Hippocampal formation (tissue), 2 donors: ENCODE results near the gene KHNYN.

Experiments used
- DNase-seq, 2 donors: peaks; one replicate each; lab custom pipeline; 2025; lab: John Stamatoyannopoulos, UW

The KHNYN gene

DNA sequence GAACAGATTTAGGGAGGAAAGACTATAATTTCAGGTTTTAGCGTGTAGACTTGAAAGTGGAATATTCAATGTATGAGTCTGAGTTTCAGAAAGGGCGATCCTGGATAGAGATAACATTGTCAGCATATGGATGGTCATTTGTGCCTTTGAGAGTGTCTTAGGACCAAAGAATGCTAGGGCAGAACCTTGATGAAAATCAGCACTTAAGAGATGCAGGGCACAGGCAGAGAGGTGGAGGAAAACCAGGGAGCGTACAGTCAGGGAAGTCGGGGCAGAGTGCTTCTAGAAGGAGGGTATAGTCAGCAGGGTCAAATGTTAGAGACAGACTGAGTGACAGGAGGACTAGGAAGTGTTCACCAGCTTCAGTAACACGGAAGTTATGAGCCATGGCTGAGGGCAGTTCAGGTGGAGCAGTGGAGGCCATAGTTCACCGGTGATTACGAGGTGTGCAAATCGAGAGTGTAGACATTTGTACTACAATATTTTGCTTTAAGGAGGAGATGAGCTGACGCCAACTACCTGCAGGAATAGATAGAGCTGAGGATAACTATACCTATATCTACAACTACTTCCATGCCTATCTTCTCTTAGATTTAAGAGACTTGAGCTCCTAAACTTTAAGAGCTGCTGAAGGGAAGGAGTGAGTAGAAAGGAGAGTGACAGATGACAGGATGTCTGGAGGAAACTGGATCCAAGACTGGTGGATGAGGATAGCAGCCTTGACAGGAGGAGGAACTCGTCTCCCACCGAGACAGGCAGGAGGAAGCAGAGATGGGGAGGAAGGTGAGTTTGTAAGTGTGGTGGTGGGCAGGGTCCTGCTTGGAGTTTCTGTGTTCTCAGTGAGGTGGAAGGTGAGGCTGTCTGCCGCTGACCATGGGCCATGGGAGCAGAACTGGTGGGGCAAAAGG is 6.8 kb upstream of the KHNYN start:
- no peak for DNase-seq

DNA sequence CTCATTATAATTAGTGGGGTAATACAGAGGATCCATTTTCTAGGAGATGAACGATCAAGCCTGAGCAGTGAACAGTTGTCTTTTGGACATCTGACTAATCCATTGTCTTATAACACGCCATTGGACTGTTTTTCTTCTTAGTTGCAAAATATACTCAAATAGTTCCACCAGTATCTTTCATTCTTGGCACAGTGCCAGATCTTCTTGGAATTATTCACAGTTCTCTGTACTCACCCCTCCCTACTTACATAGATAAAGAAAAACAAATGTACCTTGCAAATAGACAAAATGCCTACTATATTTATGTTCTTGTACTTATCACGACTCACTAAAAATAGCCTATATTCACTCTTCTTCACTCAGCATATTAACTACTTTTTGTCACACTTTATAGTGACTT is 4.0 kb upstream of the KHNYN start:
- DNase-seq: no peak

DNA sequence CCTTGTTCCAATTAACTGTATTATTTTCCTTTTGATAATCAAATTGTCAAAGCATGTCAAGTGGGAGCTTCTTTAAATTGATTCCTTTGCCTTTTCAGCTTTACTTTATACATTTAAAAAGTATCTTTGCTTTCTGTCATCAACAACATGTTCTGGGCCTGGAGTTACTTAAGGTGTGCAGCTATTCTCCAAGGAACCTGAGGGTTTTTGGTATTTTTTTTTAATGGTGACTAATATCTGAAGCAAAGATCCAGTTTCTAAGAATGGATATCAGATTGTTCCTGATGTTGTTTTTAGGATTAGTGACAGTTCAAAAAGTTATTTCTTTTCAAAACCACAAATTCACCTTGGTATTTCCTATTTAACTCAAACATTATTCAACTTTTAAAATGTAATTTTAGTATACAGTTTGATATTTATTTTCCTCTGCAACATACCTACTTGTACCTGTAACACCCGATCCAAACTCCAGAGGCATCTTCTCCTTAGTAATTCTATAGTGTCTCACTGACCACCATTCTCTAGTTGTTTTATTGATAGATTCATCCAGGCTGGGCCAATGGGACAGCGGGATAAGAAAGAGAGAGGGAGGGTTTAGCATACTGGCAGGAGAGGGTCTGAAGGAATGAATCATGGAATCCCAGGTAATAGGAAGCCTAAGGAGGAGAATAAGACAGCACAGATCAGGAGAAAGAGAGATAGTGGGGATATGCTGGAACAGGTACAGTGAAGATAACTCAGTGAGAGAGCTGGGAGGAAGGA is 3.4 kb upstream of the KHNYN start:
- DNase-seq: no peak

DNA sequence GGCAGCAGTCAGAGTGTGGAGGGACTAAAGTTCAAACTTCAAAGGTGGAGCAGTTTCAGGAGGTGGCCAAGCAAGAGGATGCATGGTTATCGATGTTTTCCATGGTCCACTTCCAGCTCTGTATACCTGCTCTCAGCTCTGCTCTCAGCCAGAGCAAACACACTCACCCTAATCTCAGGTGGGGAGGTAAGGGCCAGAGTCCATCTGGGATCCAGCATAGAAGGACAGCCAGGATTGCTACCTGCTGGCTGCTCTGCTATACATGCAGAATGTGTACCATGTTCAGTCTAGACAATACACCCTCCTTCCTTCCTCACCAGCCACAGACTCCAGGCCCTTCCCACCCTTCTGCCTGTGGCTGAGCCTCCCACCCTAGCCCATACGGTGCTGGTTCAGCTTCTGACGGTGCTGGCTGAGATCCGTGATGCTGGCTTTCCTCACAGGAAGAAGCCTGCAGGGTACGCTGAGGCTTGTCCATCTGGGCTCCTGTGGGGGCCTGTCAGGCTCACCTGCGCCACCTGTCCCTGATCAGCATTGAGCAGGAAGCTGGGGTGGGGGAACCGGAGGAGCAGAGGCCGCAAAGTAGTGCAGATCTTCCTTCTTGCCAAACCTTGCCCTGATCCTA is 2.7 kb upstream of the KHNYN start:
- DNase-seq: no peak

DNA sequence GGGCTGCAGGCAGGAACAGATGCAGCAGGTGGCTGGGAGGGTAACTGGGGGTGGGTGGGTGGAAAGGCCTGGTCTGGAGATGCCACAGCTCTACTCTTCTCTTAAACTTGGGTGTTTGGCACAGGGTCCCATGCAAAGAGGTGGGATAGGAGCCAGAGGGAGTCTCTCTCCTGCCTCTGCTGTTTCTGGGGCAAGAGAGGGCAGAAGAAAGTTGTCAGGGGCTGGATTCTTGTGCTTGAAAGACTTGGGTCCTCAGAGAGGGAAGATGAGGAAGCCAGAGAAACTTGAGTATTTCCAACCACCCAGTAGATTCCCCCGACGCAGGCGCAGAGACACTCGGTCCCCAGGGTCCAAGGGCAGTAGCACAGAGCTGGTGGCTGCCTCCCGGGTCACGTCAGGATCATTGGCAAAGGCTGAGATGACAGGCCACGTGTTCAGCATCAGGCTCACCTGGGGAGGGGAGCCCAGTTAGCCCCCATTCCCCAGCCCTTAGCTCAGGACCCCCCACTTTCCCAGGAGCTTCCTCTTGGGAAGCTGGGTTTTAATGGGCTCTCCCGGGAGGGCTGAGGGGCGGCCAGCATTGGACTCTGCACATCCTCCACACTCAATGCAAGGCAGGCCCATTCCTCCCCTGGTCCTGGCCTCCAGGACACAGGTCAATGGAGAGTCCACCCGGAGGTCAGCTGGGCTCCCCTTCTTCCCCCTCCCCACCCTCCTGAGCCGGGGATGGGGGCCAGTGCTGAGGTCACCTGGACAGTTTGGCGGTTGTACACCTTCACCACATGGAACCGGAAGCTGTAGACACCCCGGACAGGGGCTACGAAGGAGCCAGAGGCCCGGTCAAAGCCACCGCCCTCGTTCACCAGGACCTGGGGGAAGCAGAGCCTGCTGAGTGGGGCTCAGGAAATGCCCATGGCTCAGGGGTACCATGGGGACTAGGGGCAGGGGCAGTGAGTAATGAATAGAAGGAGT is 1.9 kb upstream of the KHNYN start:
- DNase-seq: no peak

DNA sequence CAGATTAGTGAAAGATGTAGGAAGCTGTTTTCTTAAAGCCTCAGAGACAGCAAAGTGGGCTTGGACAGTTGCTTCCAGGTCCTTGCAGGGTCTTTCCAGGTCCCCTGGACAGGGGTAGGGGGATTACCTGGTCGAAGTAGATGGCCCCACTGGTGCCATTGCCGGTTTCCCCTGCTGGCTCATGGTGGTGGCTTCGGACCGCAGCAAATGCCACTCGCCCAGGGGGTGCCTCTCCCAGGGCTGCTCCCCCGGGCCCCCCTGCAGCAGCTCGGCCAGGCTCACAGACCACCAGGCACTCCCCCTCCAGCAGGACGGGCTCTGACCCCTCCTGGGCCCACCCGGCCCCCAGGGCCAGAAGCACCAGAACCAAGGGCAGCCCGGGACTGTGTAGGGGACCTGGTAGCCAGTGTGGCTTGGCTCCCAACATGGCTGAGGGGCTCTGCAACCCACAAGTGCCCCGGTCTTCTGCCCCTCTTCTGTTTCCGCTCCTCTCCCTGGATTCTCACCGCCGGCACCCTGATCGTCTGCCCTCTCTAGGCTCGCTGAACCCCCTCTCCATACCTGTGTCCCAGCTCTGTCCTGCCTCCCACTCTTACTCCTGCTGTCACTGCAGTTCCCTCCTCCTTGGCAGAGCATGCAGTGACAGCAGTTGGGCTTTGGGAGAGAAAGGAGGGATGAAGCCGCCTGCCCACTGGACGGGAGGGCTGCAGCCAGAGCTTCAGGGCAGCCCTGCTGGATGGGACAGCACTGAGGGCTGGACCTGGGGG is 943 bp upstream of the KHNYN start:
- DNase-seq: no peak

DNA sequence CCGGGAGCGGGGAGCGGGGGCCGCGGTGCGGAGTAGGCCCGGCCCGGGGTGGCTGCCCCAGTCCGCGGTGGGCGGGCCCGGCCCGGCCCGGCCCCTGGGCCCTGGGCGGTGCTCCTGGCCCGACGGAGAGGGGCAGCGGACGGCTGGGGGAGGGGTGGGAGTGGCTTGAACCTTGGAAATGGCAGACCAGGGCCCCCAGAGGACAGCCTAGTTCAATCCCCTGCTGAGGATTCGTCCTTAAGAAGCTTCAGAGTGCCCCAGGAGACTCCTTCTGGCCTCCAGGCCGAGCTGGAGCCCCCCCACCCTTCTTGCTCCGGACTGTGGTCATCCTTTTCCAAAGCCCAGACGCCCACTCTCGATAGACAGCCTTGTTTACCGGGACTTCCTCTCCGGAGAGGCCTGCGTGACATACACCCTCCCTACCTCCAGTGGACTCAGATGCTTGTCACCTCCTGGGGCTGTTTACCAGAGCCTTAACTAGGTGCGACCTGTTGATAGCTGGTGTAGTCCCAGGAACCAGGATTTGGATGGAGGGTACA is 458 bp downstream of the KHNYN start:
- peak in 1 of 2 donors; percentile 62 for DNase-seq

DNA sequence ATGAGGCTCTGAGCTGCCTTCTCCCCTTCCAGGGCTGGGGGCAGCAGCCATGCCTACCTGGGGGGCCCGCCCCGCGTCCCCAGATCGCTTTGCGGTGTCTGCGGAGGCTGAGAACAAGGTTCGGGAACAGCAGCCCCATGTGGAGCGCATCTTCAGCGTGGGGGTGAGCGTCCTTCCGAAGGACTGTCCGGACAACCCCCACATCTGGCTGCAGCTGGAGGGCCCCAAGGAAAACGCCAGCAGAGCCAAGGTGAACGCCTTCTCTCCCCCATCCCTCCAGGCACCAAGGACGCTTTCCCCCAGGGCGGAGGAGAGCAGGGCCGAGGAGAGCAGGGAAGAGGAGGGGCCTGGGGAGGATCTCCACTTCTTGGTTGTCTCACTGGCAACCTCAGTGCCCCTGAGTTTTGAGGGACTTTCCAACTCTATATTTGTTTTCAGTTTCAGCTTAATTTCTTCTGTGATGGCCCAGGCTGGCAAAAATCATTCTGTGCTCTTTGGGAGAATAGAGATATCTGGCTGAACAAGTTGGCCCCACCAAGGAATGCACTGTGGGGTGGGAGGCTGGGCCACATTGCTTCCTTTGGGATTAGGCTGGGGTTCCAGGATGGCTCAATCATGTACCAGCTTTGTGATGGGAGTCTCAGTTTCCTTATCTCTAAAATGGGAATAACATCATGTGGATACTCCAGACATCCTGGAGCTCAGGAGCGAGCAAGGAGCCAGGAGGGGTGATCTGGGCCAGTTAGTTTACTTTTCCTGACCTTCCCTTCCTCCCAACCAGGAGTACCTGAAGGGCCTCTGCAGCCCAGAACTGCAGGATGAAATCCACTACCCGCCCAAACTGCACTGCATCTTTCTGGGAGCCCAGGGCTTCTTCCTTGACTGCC is 1.2 kb downstream of the KHNYN start:
- no peak for DNase-seq

DNA sequence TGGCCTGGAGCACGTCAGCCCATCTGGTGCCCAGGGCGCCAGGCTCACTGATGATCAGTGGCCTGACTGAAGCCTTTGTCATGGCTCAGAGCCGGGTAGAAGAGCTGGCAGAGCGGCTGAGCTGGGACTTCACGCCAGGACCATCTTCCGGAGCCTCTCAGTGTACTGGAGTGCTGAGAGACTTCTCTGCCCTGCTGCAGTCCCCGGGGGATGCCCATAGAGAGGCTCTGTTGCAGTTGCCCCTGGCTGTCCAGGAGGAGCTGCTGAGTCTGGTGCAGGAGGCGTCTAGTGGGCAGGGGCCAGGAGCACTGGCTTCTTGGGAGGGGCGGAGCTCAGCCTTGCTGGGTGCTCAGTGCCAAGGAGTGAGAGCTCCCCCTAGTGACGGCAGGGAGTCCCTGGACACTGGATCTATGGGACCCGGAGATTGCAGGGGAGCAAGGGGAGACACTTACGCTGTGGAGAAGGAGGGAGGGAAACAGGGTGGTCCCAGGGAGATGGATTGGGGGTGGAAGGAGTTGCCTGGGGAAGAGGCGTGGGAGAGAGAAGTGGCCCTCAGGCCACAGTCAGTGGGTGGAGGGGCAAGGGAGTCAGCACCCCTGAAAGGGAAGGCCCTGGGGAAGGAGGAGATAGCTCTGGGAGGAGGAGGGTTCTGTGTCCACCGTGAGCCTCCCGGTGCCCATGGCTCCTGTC is 2.0 kb downstream of the KHNYN start:
- peak; percentile 58 to 71 for DNase-seq

DNA sequence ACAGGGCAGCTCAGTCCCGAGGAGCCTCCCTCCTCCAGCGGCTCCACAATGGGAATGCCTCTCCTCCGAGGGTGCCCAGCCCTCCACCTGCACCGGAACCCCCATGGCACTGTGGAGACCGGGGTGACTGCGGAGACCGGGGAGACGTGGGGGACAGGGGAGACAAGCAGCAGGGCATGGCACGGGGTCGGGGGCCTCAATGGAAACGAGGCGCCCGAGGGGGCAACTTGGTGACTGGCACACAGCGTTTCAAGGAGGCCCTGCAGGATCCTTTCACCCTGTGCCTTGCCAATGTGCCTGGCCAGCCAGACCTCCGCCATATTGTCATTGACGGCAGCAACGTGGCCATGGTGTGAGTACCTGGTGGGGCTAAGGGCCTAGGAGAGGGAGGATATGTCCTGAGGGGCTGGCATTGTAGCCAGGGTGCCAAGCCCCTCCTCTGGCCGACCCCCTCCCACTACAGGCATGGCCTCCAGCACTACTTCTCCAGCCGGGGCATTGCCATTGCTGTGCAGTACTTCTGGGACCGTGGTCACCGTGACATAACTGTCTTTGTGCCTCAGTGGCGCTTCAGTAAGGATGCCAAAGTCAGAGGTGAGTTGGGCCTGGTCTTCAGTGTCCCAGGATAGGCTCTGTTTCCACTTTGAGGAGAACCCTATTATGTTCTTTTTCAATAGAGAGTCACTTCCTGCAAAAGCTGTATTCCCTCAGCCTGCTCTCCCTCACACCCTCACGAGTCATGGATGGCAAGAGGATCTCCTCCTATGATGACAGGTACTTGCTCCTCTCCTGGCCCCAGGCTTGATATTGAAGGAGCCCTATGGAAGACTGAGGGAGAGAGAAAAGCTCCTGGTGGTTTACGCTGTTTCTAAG is 2.7 kb downstream of the KHNYN start:
- no peak for DNase-seq

DNA sequence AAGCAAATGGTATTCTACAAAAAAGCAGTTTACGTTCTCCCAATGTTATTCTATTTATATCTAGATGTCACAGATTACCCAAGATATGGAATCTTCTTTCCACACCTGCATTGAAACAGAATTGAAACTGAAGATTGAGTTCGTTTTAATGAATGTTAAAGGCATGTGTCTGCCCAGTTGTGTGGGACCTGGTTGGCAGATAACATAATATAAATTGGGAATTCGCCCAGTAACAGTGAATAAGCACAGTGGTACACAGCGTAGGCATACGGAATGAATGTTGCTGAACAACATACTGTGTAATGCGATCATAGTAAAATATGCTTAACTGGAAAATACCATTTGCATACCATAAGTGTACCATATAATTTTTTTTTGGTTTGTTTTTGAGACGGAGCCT is 4.3 kb downstream of the KHNYN start:
- DNase-seq: no peak

DNA sequence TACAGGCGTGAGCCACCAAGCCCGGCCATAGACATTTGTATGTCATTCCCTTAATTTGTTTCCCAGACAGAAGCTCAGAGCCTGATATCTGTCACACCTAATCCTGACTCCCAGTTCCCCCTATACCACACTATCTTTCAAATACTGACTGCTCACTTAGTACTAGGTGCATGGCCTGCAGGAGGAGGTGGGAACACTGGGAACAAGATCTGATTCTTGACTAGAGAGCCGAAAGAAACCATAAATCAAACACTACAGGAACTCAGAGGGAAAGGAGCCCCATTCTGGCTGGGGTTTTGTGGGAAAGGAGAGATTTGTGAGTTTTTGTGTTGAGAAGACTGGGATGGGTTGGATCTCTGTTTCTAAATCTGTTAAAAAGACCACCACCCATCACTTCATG is 4.9 kb downstream of the KHNYN start:
- DNase-seq: no peak

DNA sequence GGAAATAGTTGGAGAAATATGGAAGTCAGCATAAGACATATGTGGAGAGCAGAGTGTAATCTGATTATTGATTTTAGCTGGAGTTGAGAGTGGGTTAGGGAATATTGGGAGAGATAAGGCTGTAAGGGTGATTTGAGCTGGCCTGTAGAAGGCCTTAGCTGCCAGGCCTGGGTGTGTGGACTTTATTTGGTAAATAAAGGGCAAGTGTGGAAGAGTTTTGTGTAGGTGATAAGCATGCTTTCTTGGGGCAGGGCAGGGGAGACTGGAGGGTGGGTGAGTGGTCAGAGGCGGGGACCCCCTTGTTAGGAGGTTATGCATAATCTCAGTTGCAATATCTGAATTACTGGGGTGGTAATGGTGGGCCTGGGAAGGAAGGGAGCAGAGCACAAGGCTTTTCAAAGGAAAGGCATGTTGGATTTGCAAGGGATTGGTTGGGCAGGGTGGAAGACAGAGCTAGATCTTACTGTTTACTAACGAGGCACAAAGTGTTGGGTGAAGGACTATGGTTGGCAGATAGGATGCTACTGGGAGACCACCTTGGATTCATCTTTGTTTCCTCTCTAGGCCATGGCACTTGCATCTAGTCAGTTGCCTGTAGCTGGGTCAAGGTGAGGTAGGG is 5.5 kb downstream of the KHNYN start:
- no peak for DNase-seq

DNA sequence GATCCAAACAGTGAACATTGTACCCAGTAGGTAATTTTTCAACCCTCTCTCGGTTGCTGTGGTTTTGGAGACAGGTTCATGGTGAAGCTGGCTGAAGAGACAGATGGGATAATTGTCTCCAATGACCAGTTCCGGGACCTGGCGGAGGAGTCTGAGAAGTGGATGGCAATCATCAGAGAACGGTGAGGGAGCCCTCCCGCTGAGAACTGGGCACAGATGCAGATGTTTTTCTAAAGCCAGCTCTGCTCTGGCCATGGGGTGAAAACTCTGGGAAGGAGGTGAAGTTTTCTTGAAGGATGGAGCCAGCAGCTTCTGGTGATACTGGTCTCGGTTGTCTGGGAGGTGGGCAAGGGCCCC is 6.2 kb downstream of the KHNYN start:
- no peak for DNase-seq

DNA sequence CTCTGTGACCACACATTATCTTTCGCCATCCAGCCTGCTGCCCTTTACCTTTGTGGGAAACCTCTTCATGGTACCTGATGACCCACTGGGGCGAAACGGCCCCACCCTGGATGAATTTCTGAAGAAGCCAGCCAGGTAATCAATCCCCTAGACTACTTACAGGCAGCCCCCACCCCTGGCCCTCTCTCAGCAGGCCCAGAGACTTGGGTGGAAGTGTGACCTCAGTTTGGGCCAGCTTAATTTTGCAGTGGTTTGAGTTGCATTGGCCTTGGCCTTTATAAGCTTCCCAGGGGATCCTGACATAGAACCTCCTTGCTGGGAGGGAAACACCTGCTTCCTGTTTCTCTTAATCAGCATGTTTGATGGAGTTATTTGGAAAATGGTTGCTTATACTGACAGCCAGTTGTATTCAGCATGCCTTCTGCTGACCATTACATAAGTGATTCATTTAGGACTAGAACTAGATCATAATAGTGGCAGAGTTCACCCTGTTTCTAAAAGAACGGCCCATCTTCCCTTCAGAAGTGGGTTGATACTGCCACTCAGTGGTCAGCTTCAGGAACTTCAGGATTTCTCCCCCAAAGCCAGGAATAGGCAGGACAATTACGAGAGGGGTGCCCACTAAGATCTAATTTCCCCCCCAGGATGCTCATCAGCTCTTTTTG is 6.7 kb downstream of the KHNYN start:
- peak in 1 of 2 donors; percentile 86 for DNase-seq

DNA sequence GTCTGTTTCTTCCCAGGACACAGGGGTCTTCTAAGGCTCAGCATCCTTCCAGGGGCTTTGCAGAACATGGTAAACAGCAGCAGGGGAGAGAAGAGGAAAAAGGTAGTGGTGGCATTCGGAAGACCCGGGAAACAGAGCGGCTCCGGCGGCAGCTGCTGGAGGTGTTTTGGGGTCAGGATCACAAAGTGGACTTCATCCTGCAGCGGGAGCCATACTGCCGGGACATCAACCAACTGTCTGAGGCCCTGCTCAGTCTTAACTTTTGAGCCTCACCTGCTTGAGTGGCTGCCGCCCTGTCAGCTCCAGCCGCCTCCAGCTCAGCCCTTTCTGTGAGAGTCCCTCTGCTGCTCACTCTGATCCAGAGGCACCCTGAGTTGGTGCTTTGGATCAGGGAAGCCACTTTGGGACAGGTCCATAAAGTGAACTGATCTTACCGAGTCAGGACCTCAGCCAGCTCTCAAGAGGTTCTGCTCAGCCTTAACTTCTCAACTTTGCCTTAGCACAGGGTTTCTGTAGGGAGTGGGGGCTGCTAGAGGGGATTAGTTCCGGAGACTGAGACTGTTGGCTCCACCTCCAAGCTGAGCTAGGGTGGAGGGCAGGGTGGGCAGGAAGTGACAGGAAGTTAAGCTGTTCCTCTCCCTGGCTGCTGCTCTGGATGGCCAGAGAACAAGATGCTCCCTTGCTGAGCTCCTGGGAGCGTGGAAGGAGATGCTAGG is 7.4 kb downstream of the KHNYN start:
- DNase-seq: no peak
